ENCODE results near the gene TEX51. TPM values are rescaled to one million over a fixed set of nuclear protein-coding genes. Genes with fewer than 3 reads are reported as not detected.

The TEX51 gene
- total and polyA plus RNA-seq, 2 donors (not counting 3 experiments of a cell fraction or from before 2014, with no cell fraction given) = not detected

GRCh38 chr2:126855606-126856005, 43.1 kb upstream of the TEX51 start:
- H4K20me1 ChIP-seq (replicated peaks; ENCODE audit: control insufficient read depth, extremely low read depth, insufficient read depth, low read length) = no peaks in the 10 kb centered on the region
- TF ChIP-seq JUN (IDR thresholded peaks at IDR 0.05; ENCODE audit: borderline replicate concordance, insufficient read depth, insufficient read length, low read depth) (no peak), GATA2 (IDR thresholded peaks at IDR 0.05; ENCODE audit: insufficient read depth, insufficient read length, low read depth, low read length) (no peak), EZH2 (IDR thresholded peaks at IDR 0.05; ENCODE audit: borderline replicate concordance, low read depth, low read length, severe bottlenecking) (no peak), FOS (IDR thresholded peaks at IDR 0.05; ENCODE audit: borderline replicate concordance, insufficient read depth, low read length) (no peak), POLR2AphosphoS5 (IDR thresholded peaks at IDR 0.05; ENCODE audit: insufficient read depth, low read depth, low read length) (no peak), POLR2A (IDR thresholded peaks at IDR 0.05; ENCODE audit: low read depth, low read length) (no peak), CTCF (IDR thresholded peaks at IDR 0.05; ENCODE audit: extremely low read depth in 1 of 2, insufficient read depth in 1 of 2, low read depth in 1 of 2, low read length in 2 of 2) (no peak)
- no peak overlapping the region for H3K27ac ChIP-seq (ENCODE audit: insufficient read depth, low read depth, low read length)
- no peaks in the 10 kb centered on the region for H3K9me3 ChIP-seq (replicated peaks; ENCODE audit: control insufficient read depth, insufficient read depth, low read length)
- no peaks in the 10 kb centered on the region for H3K9me1 ChIP-seq (replicated peaks; ENCODE audit: control insufficient read depth, extremely low read depth, insufficient read depth, low read length)
- DNase-seq (ENCODE audit: low read depth, low spot score) = no peak
- dilution Hi-C loops (cut with MboI; ENCODE audit: extremely low pct_ligation_motif_present, low sequenced_read_pairs) = no loop called here
- no peak overlapping the region for H3K4me3 ChIP-seq (replicated peaks in 1 of 3; ENCODE audit: insufficient read depth in 1 of 3, low read depth in 1 of 3, low read length in 3 of 3)
- no peaks in the 10 kb centered on the region for H3K4me1 ChIP-seq (ENCODE audit: control insufficient read depth, extremely low read depth, insufficient read depth, low read length)
- intact Hi-C loops (cut with micrococcal nuclease) = no loop called here
- no peak overlapping the region for H3K4me2 ChIP-seq (ENCODE audit: insufficient read depth, low read length)
- ChIA-PET POLR2A (no interaction called here), CTCF (no interaction called here)
- FAIRE-seq = no peak
- H3K36me3 ChIP-seq (ENCODE audit: control insufficient read depth in 2 of 2, extremely low read depth in 1 of 2, insufficient read depth in 2 of 2, low read length in 2 of 2) = no peaks in the 10 kb centered on the region
- H2AFZ ChIP-seq (ENCODE audit: low read depth, low read length) = no peak overlapping the region
- H3K79me2 ChIP-seq (ENCODE audit: control insufficient read depth, insufficient read depth, low read length) = no peaks in the 10 kb centered on the region
- no TSS peak for BruUV-seq (replicated peaks)
- no peaks in the 10 kb centered on the region for H3K27me3 ChIP-seq (ENCODE audit: control insufficient read depth in 2 of 2, insufficient read depth in 2 of 2, low read length in 2 of 2)
- H3K9ac ChIP-seq (replicated peaks; ENCODE audit: extremely low read depth, insufficient read depth, low read length) = no peak overlapping the region

Measured in endothelial cell of umbilical vein (primary cell).